PC-9 (cell line): ENCODE results near the gene CHRM1.

Source experiments
- EZH2 ChIP-seq: fragments of 200-600 bp; sonication (generic); IDR thresholded peaks from 2 replicates; pipeline ENCODE4 v1.8.0; 2017; ENCODE audit warnings: antibody characterized with exemption, low read depth
- TF ChIP-seq, protein P1 (sequence below): fragments of 200-600 bp; sonication (generic); conservative IDR thresholded peaks from 2 replicates; pipeline ENCODE4 v1.6.1; 2017; ENCODE audit warnings: mixed run types, antibody characterized with exemption, mild to moderate bottlenecking, moderate library complexity

DNA sequence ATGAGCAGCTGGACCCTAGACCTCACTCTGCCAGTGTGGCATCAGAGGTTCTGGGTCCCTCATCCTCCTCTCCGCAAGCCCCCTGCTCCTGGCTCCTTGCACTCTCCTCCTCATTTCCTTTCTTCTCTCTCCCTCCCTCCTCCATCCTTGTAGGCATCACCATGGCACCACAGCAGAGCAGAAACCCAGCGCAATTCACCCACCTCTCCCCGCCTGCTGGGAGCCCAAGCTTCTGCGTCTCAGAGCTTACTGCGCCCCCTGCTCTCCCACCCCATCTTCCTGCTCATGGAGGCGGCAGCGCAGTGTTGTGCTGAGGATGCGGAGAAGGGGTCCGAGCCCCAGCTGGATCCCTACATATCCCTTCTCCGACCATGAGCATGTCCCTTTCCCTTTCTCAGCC is 1.7 kb downstream of the CHRM1 start:
- TF ChIP-seq, protein P1, sequence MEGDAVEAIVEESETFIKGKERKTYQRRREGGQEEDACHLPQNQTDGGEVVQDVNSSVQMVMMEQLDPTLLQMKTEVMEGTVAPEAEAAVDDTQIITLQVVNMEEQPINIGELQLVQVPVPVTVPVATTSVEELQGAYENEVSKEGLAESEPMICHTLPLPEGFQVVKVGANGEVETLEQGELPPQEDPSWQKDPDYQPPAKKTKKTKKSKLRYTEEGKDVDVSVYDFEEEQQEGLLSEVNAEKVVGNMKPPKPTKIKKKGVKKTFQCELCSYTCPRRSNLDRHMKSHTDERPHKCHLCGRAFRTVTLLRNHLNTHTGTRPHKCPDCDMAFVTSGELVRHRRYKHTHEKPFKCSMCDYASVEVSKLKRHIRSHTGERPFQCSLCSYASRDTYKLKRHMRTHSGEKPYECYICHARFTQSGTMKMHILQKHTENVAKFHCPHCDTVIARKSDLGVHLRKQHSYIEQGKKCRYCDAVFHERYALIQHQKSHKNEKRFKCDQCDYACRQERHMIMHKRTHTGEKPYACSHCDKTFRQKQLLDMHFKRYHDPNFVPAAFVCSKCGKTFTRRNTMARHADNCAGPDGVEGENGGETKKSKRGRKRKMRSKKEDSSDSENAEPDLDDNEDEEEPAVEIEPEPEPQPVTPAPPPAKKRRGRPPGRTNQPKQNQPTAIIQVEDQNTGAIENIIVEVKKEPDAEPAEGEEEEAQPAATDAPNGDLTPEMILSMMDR, result no peak
- no peak for TF ChIP-seq EZH2
